Adrenal gland (tissue), 5 donors: ENCODE measurements around the gene ART3.

Source experiments
- POLR2A ChIP-seq, 2 donors: fragments of 450-650 bp; IDR thresholded peaks; one replicate each; pipeline ENCODE4 v1.6.1; 2017; ENCODE audit warnings: antibody characterized with exemption in 2 of 2, mild to moderate bottlenecking in 2 of 2, moderate library complexity in 1 of 2
- TF ChIP-seq, protein P1 (sequence below), 6 experiments: fragments of 450-650 bp in 4 of 6; fragments of 200-600 bp in 2 of 6; sonication (generic) in 1 of 6; IDR thresholded peaks; 1 replicate in 5 of 6; 2 replicates in 1 of 6; pipeline versions ENCODE4 v1.5.1 to v1.8.0; 2016 to 2021; ENCODE audit warnings: antibody characterized with exemption in 6 of 6, mild to moderate bottlenecking in 2 of 6, moderate library complexity in 1 of 6
- donor health status: DM: no; HTN: no; CAD: no.

DNA sequence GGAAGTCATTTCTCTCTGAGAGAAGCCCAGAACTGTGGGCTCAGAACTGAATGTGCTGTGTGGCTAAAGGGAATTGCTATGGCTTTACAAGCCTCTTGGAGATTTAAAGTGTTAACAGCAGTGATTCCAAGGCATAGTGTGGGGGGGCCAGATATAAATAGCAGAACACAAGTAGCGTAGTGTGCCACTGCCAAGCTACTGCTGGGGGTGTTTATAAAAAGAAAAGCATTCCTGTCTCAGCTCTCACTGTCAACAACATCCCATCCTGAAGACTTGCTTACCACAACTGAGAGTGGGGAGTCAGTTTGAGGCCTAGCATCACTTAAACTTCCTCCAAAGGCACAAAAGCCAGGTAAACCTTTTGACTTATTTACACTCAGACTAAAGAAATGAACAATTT, at the start of gene ART3:
- TF ChIP-seq POLR2A (IDR thresholded peaks at IDR 0.05): no peak
- TF ChIP-seq, protein P1, sequence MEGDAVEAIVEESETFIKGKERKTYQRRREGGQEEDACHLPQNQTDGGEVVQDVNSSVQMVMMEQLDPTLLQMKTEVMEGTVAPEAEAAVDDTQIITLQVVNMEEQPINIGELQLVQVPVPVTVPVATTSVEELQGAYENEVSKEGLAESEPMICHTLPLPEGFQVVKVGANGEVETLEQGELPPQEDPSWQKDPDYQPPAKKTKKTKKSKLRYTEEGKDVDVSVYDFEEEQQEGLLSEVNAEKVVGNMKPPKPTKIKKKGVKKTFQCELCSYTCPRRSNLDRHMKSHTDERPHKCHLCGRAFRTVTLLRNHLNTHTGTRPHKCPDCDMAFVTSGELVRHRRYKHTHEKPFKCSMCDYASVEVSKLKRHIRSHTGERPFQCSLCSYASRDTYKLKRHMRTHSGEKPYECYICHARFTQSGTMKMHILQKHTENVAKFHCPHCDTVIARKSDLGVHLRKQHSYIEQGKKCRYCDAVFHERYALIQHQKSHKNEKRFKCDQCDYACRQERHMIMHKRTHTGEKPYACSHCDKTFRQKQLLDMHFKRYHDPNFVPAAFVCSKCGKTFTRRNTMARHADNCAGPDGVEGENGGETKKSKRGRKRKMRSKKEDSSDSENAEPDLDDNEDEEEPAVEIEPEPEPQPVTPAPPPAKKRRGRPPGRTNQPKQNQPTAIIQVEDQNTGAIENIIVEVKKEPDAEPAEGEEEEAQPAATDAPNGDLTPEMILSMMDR (IDR thresholded peaks at IDR 0.05): no peak
